Fibroblast of skin of scalp (primary cell): ENCODE measurements around the gene EAF1.

Experiments
- DNase-seq: peaks from one replicate; pipeline ENCODE4 v3.0.0-alpha.2; 2013

The EAF1 gene

GRCh38 chr3:15486020-15486419 is 58.6 kb downstream of the EAF1 start:
- DNase-seq: no peak

- DNase-seq: no peak
Observed at GRCh38 chr3:15486979-15487378, 59.6 kb downstream of the EAF1 start.

- DNase-seq: no peak
Observed at GRCh38 chr3:15488002-15488401, 60.6 kb downstream of the EAF1 start.

- no peak for DNase-seq
Observed at GRCh38 chr3:15490158-15490557, 62.8 kb downstream of the EAF1 start.

- no peak for DNase-seq
Observed at GRCh38 chr3:15491143-15491542, 63.7 kb downstream of the EAF1 start.
